Measurements from ENCODE around the gene MYEOV.

MYEOV gene

GRCh38 chr11:69272831-69273485 is 21.0 kb upstream of the MYEOV start:
- no peak for DNase-seq (ENCODE audit: low read depth)
- no peak for TF ChIP-seq CTCF (conservative IDR thresholded peaks at IDR 0.05; ENCODE audit: low read depth, low read length)
- H3K4me3 ChIP-seq (ENCODE audit: low read depth, low read length): no peak overlapping the region

- no peak overlapping the region for H3K4me3 ChIP-seq (ENCODE audit: low read depth, low read length)
- no peak for TF ChIP-seq CTCF (conservative IDR thresholded peaks at IDR 0.05; ENCODE audit: low read depth, low read length)
- DNase-seq (ENCODE audit: low read depth): no peak
These were observed 20.4 kb upstream of the MYEOV start for GRCh38 chr11:69273571-69273970.

DNA sequence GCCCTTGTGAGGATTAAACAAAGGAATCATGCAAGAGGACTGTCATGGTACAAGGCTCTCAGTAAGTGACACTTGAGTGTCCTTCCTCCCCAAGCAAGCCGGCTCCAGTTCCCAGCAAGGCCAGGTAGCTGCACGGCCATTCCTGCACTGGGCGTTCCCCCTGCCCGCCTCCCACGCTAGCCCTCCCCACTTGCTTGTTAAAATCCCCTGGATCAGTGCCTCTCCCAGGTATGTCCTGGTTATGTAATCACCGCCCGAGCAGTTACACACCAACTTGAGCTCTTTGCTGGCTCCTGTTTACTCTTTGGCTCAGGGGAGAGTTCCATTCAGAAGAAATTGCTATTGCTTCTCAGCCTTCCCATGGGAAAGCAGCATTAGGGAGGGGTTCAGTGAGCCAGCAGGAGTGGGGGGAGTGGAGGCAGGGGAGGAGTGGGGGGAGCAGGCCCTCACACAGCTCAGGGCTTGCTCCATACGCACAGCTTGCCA is 19.4 kb upstream of the MYEOV start:
- no peak for DNase-seq (ENCODE audit: low read depth)
- H3K4me3 ChIP-seq (ENCODE audit: low read depth, low read length): no peak overlapping the region
- TF ChIP-seq CTCF (conservative IDR thresholded peaks at IDR 0.05; ENCODE audit: low read depth, low read length): no peak

GRCh38 chr11:69275178-69275577 is 18.8 kb upstream of the MYEOV start:
- no peak overlapping the region for H3K4me3 ChIP-seq (ENCODE audit: low read depth, low read length)
- TF ChIP-seq CTCF (conservative IDR thresholded peaks at IDR 0.05; ENCODE audit: low read depth, low read length): no peak
- DNase-seq (ENCODE audit: low read depth): no peak

- no peak for DNase-seq (ENCODE audit: low read depth)
- no peak for TF ChIP-seq CTCF (conservative IDR thresholded peaks at IDR 0.05; ENCODE audit: low read depth, low read length)
- no peak overlapping the region for H3K4me3 ChIP-seq (ENCODE audit: low read depth, low read length)
These were observed 17.8 kb upstream of the MYEOV start for GRCh38 chr11:69276165-69276564.

DNA sequence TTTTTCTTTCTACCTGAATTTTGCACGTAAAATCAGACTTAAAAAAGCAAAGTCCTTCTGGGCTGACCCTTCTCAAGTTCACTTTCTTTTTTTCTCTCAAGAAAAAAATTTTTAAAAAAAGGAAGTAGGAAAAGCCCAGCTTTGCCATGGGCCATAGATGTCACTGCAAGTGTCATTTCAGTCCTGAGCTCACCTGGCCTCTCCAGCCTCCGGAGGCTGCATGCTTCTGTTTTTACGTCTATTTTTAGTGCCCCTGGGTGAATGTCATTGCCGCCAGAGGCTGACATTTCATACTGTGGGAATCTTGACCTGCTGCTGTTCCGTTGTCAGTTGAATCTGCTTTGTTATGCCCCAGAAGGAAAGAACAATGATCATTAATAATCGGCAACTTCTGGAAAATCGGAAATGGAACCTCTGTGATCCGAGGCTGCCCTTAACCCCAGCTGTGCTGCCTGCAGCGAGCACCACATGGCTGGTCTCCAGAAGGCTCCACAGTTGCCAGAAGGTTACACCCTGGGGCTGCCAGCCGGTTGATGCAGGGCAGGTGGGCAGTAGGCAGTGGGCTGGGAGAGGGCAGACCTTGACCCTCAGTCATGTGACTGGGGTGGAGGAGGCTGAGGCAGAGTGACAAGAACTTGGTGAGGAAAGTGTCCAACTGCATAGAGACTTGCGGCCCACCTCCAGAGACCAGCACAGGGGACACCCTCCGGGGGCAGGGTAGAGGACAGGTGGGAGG is 16.7 kb upstream of the MYEOV start:
- no peak overlapping the region for H3K4me3 ChIP-seq (ENCODE audit: low read depth, low read length)
- DNase-seq (ENCODE audit: low read depth): no peak
- TF ChIP-seq CTCF (conservative IDR thresholded peaks at IDR 0.05; ENCODE audit: low read depth, low read length): no peak
